KMS-11 (cell line): ENCODE results near the gene RANBP17.

Experiments
- H2AFZ ChIP-seq: fragments of 200-600 bp; sonication (generic); 2 replicates; pipeline ENCODE4 v1.6.1; 2016; ENCODE audit warnings: antibody characterized with exemption, mixed run types, low read depth
- H3K27ac ChIP-seq: fragments of 200-600 bp; sonication (generic); 2 replicates; pipeline ENCODE4 v1.6.1; 2016; ENCODE audit warnings: mild to moderate bottlenecking, mixed run types
- H3K27me3 ChIP-seq: fragments of 200-600 bp; sonication (generic); 2 replicates; pipeline ENCODE4 v1.6.1; 2017; ENCODE audit warnings: mild to moderate bottlenecking, low read depth, mixed run types, moderate library complexity; ENCODE audit not compliant: insufficient read depth
- H3K36me3 ChIP-seq: fragments of 200-600 bp; sonication (generic); 2 replicates; pipeline ENCODE4 v1.6.1; 2017; ENCODE audit warnings: mild to moderate bottlenecking, mixed run types; ENCODE audit not compliant: insufficient read depth
- H3K4me1 ChIP-seq: fragments of 200-600 bp; sonication (generic); 2 replicates; pipeline ENCODE4 v1.6.1; 2016; ENCODE audit warnings: mild to moderate bottlenecking, low read depth, mixed run types; ENCODE audit not compliant: poor library complexity, severe bottlenecking
- H3K4me2 ChIP-seq: fragments of 200-600 bp; sonication (generic); 2 replicates; pipeline ENCODE4 v1.7.0; 2016; ENCODE audit warnings: mild to moderate bottlenecking, mixed run types
- H3K4me3 ChIP-seq: fragments of 200-600 bp; sonication (generic); IDR thresholded peaks from 2 replicates; pipeline ENCODE4 v1.6.1; 2017; ENCODE audit warnings: low read depth, low read length, mixed read lengths; ENCODE audit not compliant: insufficient read depth
- H3K79me2 ChIP-seq: fragments of 200-600 bp; sonication (generic); 2 replicates; pipeline ENCODE4 v1.6.1; 2016; ENCODE audit warnings: low read depth, mixed run types; ENCODE audit not compliant: insufficient read depth
- H3K9ac ChIP-seq: fragments of 200-600 bp; sonication (generic); 2 replicates; pipeline ENCODE4 v1.6.1; 2016; ENCODE audit warnings: mild to moderate bottlenecking, mixed run types
- H4K20me1 ChIP-seq: fragments of 200-600 bp; sonication (generic); 2 replicates; pipeline ENCODE4 v1.6.1; 2016; ENCODE audit warnings: mild to moderate bottlenecking, mixed run types; ENCODE audit not compliant: insufficient read depth
- CTCF ChIP-seq: fragments of 200-600 bp; sonication (generic); conservative IDR thresholded peaks from 2 replicates; pipeline ENCODE4 v1.6.1; 2017; ENCODE audit warnings: low read depth, mild to moderate bottlenecking, antibody characterized with exemption, low read length, moderate library complexity, mixed read lengths

The RANBP17 gene

GRCh38 chr5:171252674-171253073 lies 390.9 kb downstream of the RANBP17 start:
- H3K27me3 ChIP-seq: no peaks in the 10 kb centered on the region
- no peaks in the 10 kb centered on the region for H3K4me1 ChIP-seq
- no peak overlapping the region for H3K4me2 ChIP-seq
- no peak overlapping the region for H3K9ac ChIP-seq
- H3K79me2 ChIP-seq: no peaks in the 10 kb centered on the region
- H2AFZ ChIP-seq: no peak overlapping the region
- H4K20me1 ChIP-seq: no peaks in the 10 kb centered on the region
- no peak overlapping the region for H3K4me3 ChIP-seq
- H3K36me3 ChIP-seq: no peaks in the 10 kb centered on the region
- no peak overlapping the region for H3K27ac ChIP-seq
- TF ChIP-seq CTCF: no peak

GRCh38 chr5:171258737-171259415 lies 397.1 kb downstream of the RANBP17 start:
- no peaks in the 10 kb centered on the region for H3K4me1 ChIP-seq

GRCh38 chr5:171261361-171261760 lies 399.5 kb downstream of the RANBP17 start:
- no peaks in the 10 kb centered on the region for H3K4me1 ChIP-seq

More at GRCh38 chr5:171258737-171259415, 397.1 kb downstream of the RANBP17 start:
- no peaks in the 10 kb centered on the region for H3K36me3 ChIP-seq
- no peaks in the 10 kb centered on the region for H3K79me2 ChIP-seq
- no peak overlapping the region for H3K9ac ChIP-seq
- no peak for TF ChIP-seq CTCF
- H3K27me3 ChIP-seq: no peaks in the 10 kb centered on the region
- H3K4me2 ChIP-seq: no peak overlapping the region
- no peak overlapping the region for H2AFZ ChIP-seq
- no peak overlapping the region for H3K27ac ChIP-seq
- H4K20me1 ChIP-seq: no peaks in the 10 kb centered on the region
- H3K4me3 ChIP-seq: no peak overlapping the region

GRCh38 chr5:171261904-171262303 lies 400.1 kb downstream of the RANBP17 start:
- no peaks in the 10 kb centered on the region for H3K79me2 ChIP-seq
- no peaks in the 10 kb centered on the region for H3K4me1 ChIP-seq
- no peak overlapping the region for H3K9ac ChIP-seq
- H2AFZ ChIP-seq: no peak overlapping the region
- no peak overlapping the region for H3K4me2 ChIP-seq
- TF ChIP-seq CTCF: no peak
- H3K4me3 ChIP-seq: no peak overlapping the region
- H3K27ac ChIP-seq: no peak overlapping the region
- no peaks in the 10 kb centered on the region for H3K36me3 ChIP-seq
- no peaks in the 10 kb centered on the region for H4K20me1 ChIP-seq
- no peaks in the 10 kb centered on the region for H3K27me3 ChIP-seq

More at GRCh38 chr5:171261361-171261760, 399.5 kb downstream of the RANBP17 start:
- H3K4me3 ChIP-seq: no peak overlapping the region
- no peak overlapping the region for H2AFZ ChIP-seq
- no peak overlapping the region for H3K9ac ChIP-seq
- no peaks in the 10 kb centered on the region for H3K36me3 ChIP-seq
- no peak for TF ChIP-seq CTCF
- no peak overlapping the region for H3K27ac ChIP-seq
- H3K4me2 ChIP-seq: no peak overlapping the region
- no peaks in the 10 kb centered on the region for H4K20me1 ChIP-seq
- no peaks in the 10 kb centered on the region for H3K27me3 ChIP-seq
- no peaks in the 10 kb centered on the region for H3K79me2 ChIP-seq
